LNCAP (cell line): Measurements from ENCODE around the gene ARFIP1.

ENCODE experiments used
- TF ChIP-seq, protein P1 (sequence below): fragments of 450-650 bp; IDR thresholded peaks from 2 replicates; pipeline ENCODE4 v1.5.1; 2017; ENCODE audit warnings: mild to moderate bottlenecking

Gene ARFIP1

DNA sequence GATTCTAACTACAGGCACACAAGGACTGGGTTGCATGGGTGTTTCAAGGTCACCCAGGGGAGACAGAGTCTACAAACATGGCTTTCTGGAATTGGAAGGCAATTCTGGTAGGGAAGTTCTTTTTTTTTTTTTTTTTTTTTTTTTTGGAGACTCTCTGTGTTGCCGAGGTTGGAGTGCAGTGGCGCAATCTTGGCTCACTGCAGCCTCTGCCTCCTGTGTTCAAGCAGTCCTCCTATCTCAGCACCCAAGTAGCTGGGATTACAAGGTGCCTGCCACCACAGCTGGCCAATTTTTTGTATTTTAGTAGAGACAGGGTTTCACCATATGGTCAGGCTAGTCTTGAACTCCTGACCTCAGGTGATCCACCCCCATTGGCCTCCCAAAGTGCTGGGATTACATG is 140.1 kb downstream of the ARFIP1 start:
- TF ChIP-seq, protein P1, sequence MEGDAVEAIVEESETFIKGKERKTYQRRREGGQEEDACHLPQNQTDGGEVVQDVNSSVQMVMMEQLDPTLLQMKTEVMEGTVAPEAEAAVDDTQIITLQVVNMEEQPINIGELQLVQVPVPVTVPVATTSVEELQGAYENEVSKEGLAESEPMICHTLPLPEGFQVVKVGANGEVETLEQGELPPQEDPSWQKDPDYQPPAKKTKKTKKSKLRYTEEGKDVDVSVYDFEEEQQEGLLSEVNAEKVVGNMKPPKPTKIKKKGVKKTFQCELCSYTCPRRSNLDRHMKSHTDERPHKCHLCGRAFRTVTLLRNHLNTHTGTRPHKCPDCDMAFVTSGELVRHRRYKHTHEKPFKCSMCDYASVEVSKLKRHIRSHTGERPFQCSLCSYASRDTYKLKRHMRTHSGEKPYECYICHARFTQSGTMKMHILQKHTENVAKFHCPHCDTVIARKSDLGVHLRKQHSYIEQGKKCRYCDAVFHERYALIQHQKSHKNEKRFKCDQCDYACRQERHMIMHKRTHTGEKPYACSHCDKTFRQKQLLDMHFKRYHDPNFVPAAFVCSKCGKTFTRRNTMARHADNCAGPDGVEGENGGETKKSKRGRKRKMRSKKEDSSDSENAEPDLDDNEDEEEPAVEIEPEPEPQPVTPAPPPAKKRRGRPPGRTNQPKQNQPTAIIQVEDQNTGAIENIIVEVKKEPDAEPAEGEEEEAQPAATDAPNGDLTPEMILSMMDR, result no peak

DNA sequence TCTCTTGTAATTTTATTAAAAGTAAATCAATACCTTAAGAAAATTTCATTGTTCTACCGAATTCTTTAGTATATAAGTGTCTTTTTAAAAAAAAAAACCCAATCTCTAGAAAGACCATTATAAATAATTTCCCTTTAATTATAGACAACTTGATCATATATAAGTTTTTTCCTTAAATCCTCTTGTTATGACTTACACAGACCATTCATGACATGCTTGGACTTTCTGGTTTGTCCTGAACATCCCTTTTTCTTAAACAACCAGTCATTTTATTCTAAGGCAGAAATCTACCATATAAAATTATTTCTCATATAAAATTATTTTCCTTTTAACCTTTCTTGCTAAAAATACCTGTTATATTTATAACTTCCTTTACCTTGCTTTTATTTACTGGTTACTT is 141.0 kb downstream of the ARFIP1 start:
- TF ChIP-seq, protein P1, result no peak

- TF ChIP-seq, protein P1, result no peak
Observed at GRCh38 chr4:152921284-152921683, 141.5 kb downstream of the ARFIP1 start.

GRCh38 chr4:152925851-152926250 is 146.1 kb downstream of the ARFIP1 start:
- TF ChIP-seq, protein P1, result no peak

- TF ChIP-seq, protein P1, result no peak
Observed at GRCh38 chr4:152926959-152927358, 147.2 kb downstream of the ARFIP1 start.

DNA sequence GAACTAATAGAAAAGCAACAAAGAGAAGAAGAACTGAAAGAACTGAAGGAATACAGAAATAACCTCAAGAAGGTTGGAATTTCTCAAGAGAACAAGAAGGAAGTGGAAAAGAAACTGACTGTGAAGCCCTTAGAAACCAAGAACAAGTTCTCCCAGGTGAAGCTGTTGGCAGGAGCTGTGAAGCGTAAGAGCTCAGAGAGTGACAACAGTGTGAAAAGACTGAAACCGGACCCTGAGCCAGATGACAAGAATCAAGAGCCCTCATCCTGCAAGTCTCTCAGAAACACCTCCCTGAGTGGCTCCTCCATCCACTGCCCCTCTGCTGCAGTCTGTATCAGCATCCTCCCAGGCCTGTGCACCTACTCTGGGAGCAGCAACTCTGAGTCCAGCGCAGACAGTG is 148.0 kb downstream of the ARFIP1 start:
- TF ChIP-seq, protein P1, result no peak

DNA sequence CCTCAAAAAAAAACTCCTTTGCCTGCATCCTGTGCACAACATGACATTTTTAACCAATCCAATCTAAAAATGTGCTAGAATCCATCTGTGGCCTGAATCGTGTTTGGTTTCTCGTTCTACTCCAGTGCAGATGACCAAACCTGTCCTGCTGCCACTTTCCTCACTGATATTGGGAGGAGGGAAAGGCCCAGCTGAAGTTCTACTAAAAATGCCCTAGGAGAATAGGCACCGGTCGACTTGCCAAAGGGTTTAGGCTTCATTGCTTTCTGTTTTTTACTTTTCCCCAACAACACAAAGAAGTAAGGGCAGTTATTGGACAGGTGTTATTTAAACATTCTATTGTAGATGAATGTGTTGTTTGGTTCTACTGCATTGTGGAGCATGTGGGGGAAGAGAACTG is 148.5 kb downstream of the ARFIP1 start:
- TF ChIP-seq, protein P1, result no peak

DNA sequence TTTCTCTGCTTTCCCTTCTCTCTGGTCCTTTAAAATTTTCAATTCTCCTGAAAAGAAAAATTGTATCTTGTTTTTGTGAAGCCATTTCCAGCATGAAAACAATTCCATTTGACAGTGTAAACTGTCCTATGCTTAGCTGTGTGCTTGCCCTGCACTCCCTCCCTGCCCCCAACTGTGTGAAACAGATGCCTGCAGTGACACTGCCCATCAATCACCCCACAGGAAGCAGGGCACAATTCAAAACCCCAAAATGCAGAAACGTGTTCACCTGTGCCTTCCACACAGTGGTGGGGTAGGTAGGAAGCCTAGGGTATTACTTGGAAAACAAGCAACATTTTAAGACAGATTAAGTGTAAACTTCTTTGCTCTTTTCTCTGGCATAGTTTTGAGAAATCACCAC is 150.1 kb downstream of the ARFIP1 start:
- TF ChIP-seq, protein P1, result no peak
